Effector memory CD4-positive, alpha-beta T cell (primary cell): ENCODE measurements around the gene CEP170B.
"Not testable (repeated sequence)": the region's sequence is repeated elsewhere in the genome, so short reads cannot be mapped to it uniquely, and the experiment has no call there.

Experiments used
- DNase-seq, 3 donors: peaks; one replicate each; pipeline ENCODE4 v3.0.0-alpha.2; 2020
- H3K27ac ChIP-seq: 2 replicates; pipeline ENCODE4 v1.7.0; 2013; ENCODE audit warnings: mild to moderate bottlenecking, low read length, moderate library complexity; ENCODE audit not compliant: insufficient read depth, poor library complexity, severe bottlenecking
- H3K27me3 ChIP-seq: replicated peaks from 2 replicates; pipeline ENCODE4 v1.7.0; 2013; ENCODE audit warnings: mild to moderate bottlenecking, low read length; ENCODE audit not compliant: insufficient read depth, control insufficient read depth, poor library complexity, severe bottlenecking
- H3K36me3 ChIP-seq: 2 replicates; pipeline ENCODE4 v1.7.0; 2013; ENCODE audit warnings: mild to moderate bottlenecking, low read length, moderate library complexity; ENCODE audit not compliant: control insufficient read depth, insufficient read depth
- H3K4me1 ChIP-seq: 2 replicates; pipeline ENCODE4 v1.7.0; 2013; ENCODE audit warnings: low read length, mild to moderate bottlenecking; ENCODE audit not compliant: control insufficient read depth, insufficient read depth, poor library complexity, severe bottlenecking
- H3K4me3 ChIP-seq: 2 replicates; pipeline ENCODE4 v1.7.0; 2013; ENCODE audit warnings: low read length, low read depth, mild to moderate bottlenecking; ENCODE audit not compliant: insufficient read depth, poor library complexity, severe bottlenecking
- H3K9me3 ChIP-seq: 2 replicates; pipeline ENCODE4 v1.7.0; 2013; ENCODE audit warnings: mild to moderate bottlenecking, low read length, moderate library complexity; ENCODE audit not compliant: control insufficient read depth

Gene CEP170B

DNA sequence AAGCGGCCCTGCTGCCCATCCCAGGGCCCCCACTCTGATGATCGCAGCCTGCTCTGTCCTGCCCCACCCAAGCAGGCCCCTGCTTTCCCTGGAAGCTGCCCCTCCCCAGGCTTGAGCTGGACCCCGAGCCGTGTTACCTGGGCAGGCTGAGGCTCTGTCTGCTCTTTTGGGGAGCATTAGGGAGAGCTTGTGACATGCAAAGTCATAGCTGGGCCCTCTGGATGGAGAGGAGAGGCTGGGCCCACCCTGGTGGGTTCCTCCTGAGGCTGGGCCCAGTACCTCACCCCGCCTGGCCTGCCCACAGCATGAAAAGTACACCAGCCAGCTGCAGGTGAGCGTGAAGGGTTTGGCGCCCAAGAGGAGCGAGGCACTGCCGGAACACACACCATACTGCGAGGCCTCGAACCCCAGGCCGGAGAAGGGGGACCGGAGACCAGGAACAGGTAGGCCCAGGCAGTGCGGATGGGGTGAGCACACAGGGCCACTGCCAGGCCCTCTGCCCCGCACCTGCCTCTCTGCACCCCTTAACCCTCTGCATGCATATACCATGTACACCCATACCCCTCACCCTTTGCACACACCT is 15.0 kb downstream of the CEP170B start:
- Histone ChIP-seq H3K27me3 (no peaks in the 10 kb centered on the region), H3K36me3 (no peaks in the 10 kb centered on the region), H3K4me3 (no peak overlapping the region), H3K4me1 (no peaks in the 10 kb centered on the region), H3K27ac (no peak overlapping the region), H3K9me3 (no peaks in the 10 kb centered on the region)
- no peak for DNase-seq

DNA sequence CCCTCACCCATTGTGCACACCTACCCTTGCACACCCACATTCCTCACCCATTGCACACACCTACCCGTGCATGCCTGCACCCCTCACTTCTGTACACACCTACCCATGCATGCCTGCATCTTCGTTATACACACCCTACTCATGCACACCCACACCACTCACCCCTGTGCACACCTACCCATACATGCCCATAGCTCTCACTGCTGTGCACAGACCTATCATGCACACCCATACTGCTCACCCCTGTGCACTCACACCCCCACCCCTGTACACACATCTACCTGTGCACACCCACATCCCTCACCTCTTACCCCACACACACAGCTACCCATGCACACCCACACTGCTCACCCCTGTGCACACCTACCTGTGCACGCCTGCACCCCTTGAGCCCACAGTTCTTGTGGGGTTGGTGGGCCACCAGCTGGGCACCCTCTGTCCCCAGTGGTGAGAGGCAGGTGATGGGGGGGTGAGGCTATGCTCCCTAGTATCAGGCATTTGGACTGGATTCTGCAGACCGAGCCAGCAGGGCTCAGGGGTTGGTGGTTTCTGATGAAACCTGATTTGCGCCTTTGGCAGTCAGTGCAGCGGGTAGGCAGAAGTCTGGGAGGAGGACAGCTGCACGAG is 15.6 kb downstream of the CEP170B start:
- H3K4me3 ChIP-seq: no peak overlapping the region
- H3K9me3 ChIP-seq: no peaks in the 10 kb centered on the region
- no peaks in the 10 kb centered on the region for H3K36me3 ChIP-seq
- DNase-seq: no peak
- H3K27me3 ChIP-seq: no peaks in the 10 kb centered on the region
- no peak overlapping the region for H3K27ac ChIP-seq
- H3K4me1 ChIP-seq: no peaks in the 10 kb centered on the region

- no peaks in the 10 kb centered on the region for H3K36me3 ChIP-seq
- H3K27me3 ChIP-seq: no peaks in the 10 kb centered on the region
- no peak for DNase-seq
- H3K9me3 ChIP-seq: no peaks in the 10 kb centered on the region
- H3K4me3 ChIP-seq: no peak overlapping the region
- no peak overlapping the region for H3K27ac ChIP-seq
- no peaks in the 10 kb centered on the region for H3K4me1 ChIP-seq
Measured at GRCh38 chr14:104881369-104881979, 16.4 kb downstream of the CEP170B start.

DNA sequence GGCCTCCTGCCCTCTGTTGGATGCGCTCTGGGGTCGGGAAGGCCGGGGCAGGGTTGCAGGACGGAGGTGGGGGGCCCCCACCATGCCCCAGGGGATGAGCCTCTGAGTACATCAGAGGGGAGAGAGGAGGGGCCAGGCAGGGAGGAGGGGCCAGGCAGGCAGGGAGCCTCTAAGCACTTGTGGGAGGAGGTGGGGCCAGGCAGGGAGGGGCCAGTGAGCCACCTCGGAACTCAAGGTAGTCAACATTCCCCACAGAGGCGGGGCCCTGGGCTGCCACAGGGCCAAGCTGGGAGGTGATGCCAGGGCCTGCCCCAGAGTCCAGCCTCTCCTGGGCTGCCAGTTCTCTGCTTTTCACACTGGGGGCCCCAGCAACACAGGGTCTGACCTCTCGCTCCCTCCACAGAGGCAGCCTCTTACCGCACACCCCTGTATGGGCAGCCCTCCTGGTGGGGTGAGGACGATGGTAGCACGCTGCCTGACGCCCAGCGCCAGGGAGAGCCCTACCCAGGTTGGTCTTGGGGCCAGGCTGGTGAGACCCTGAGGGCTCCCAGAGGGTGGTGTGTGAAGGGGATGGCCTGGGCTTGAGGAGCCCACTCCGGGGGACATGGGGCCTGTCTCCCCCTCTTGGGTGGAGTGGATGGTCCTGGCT is 17.4 kb downstream of the CEP170B start:
- no peak for DNase-seq
- Histone ChIP-seq H3K4me1 (no peaks in the 10 kb centered on the region), H3K36me3 (peaks cover 4% of the 10 kb centered on the region), H3K4me3 (no peak overlapping the region), H3K27me3 (no peaks in the 10 kb centered on the region), H3K27ac (no peak overlapping the region), H3K9me3 (no peaks in the 10 kb centered on the region)

DNA sequence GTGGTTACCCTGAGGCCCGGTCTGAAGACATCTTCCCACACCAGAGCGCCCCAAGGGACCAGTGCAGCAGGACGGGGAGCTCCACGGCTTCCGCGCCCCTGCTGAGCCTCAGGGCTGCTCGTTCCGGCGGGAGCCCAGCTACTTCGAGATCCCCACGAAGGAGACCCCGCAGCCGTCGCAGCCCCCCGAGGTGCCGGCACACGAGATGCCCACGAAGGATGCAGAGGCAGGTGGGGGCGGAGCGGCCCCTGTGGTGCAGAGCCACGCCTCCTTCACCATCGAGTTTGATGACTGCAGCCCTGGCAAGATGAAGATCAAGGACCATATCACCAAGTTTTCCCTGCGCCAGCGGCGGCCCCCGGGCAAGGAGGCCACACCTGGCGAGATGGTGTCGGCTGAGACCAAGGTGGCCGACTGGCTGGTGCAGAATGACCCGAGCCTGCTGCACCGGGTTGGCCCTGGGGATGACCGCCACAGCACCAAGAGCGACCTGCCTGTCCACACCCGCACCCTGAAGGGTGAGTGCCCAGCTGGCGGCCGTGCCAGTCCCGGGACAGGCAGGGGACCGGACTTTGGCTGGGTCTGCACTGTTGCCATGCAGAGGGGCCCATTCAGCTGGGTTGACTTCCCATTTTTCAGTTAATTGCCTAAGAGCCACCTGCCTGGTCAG is 18.1 kb downstream of the CEP170B start:
- Histone ChIP-seq H3K36me3 (peaks cover 4% of the 10 kb centered on the region), H3K9me3 (no peaks in the 10 kb centered on the region), H3K27ac (no peak overlapping the region), H3K27me3 (no peaks in the 10 kb centered on the region), H3K4me3 (no peak overlapping the region), H3K4me1 (no peaks in the 10 kb centered on the region)
- DNase-seq: no peak

- Histone ChIP-seq H3K27ac (no peak overlapping the region), H3K4me1 (no peaks in the 10 kb centered on the region), H3K9me3 (no peaks in the 10 kb centered on the region), H3K36me3 (peaks cover 4% of the 10 kb centered on the region), H3K27me3 (no peaks in the 10 kb centered on the region), H3K4me3 (no peak overlapping the region)
- no peak for DNase-seq
Measured at GRCh38 chr14:104883681-104884361, 18.8 kb downstream of the CEP170B start.

GRCh38 chr14:104884381-104884780 is 19.3 kb downstream of the CEP170B start:
- not testable (repeated sequence) for H3K36me3 ChIP-seq, H3K4me3 ChIP-seq, DNase-seq

GRCh38 chr14:104885031-104885972 is 20.2 kb downstream of the CEP170B start:
- Histone ChIP-seq H3K4me1 (no peaks in the 10 kb centered on the region), H3K27me3 (no peaks in the 10 kb centered on the region), H3K27ac (no peak overlapping the region), H3K36me3 (peaks cover 4% of the 10 kb centered on the region), H3K9me3 (no peaks in the 10 kb centered on the region), H3K4me3 (no peak overlapping the region)
- DNase-seq: no peak

More at GRCh38 chr14:104884381-104884780, 19.3 kb downstream of the CEP170B start:
- not testable (repeated sequence) for H3K4me1 ChIP-seq, H3K27ac ChIP-seq, H3K9me3 ChIP-seq, H3K27me3 ChIP-seq
